ENCODE results near the gene FNTB. TPM values are rescaled to one million over a fixed set of nuclear protein-coding genes. Genes with fewer than 3 reads are reported as not detected.

Gene FNTB
- total RNA-seq, 2 experiments from 2014 or later: 7.5 to 7.9 TPM

DNA sequence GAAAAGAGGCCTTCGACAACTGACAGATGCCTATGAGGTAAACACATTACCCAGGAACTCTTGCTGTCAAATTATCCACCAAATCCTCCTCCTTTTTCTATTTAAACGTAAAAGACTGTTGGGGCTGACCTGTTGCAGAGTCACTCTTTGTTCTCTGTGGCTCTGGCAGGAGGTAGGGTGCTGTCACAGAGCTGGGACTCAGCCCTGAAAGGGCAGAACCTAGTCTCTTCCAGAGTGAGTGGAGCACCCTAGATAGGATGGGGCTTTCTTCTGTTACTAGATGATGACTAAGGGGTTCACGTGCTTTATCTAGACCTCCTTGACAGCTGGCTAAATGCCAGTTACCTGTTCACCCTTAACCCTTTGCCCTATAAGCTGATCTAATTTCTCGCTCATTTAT lies 25.7 kb downstream of the FNTB start:
- POLR2A ChIA-PET: no interaction called here

DNA sequence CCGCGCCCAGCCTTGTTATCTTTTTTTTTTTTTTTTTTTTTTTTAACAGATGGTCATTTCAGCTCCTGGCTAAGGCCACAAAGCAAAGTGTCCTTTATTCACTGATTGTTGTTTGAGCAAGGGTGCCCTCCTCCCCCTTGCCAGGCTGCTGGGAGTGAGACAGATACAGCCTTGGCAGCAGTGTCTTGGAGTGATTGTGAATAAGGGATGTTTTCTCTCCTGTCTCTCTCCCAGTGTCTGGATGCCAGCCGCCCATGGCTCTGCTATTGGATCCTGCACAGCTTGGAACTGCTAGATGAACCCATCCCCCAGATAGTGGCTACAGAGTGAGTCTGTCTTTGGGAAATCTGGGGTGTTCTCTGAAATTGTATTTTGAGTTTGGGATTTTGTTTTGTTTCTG lies 28.7 kb downstream of the FNTB start:
- H3K4me1 Mint-ChIP-seq (ENCODE audit: low read depth): no peaks in the 10 kb centered on the region
- POLR2A ChIA-PET: no interaction called here
- H3K4me3 ChIP-seq (ENCODE audit: low read length): no peak overlapping the region
- ATAC-seq (ENCODE audit: poor library complexity) (no peak), DNase-seq (no peak)
- intact Hi-C loops (cut with DNase I, micrococcal nuclease): no loop called here
- H3K36me3 Mint-ChIP-seq (ENCODE audit: low read depth): peaks cover 57% of the 10 kb centered on the region
- TF ChIP-seq, protein P1, sequence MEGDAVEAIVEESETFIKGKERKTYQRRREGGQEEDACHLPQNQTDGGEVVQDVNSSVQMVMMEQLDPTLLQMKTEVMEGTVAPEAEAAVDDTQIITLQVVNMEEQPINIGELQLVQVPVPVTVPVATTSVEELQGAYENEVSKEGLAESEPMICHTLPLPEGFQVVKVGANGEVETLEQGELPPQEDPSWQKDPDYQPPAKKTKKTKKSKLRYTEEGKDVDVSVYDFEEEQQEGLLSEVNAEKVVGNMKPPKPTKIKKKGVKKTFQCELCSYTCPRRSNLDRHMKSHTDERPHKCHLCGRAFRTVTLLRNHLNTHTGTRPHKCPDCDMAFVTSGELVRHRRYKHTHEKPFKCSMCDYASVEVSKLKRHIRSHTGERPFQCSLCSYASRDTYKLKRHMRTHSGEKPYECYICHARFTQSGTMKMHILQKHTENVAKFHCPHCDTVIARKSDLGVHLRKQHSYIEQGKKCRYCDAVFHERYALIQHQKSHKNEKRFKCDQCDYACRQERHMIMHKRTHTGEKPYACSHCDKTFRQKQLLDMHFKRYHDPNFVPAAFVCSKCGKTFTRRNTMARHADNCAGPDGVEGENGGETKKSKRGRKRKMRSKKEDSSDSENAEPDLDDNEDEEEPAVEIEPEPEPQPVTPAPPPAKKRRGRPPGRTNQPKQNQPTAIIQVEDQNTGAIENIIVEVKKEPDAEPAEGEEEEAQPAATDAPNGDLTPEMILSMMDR (IDR thresholded peaks at IDR 0.05): no peak
- CTCF ChIA-PET: no interaction called here
- no peak overlapping the region for H3K4me3 Mint-ChIP-seq
- no peaks in the 10 kb centered on the region for H3K9me3 ChIP-seq (ENCODE audit: control insufficient read depth in 1 of 2, insufficient read depth in 1 of 2, low read length in 2 of 2)
- H3K27ac Mint-ChIP-seq: no peak overlapping the region
- no peaks in the 10 kb centered on the region for H3K9me3 Mint-ChIP-seq
- no peaks in the 10 kb centered on the region for H3K4me1 ChIP-seq (ENCODE audit: insufficient read depth, low read length)
- H3K27me3 Mint-ChIP-seq: no peaks in the 10 kb centered on the region
- peaks cover 45% of the 10 kb centered on the region for H3K36me3 ChIP-seq (ENCODE audit: insufficient read depth, low read length)
- H3K27ac ChIP-seq (ENCODE audit: low read depth in 1 of 2, low read length in 2 of 2): no peak overlapping the region
- H3K27me3 ChIP-seq (ENCODE audit: control insufficient read depth in 1 of 2, insufficient read depth in 2 of 2, low read length in 2 of 2): no peaks in the 10 kb centered on the region

More for the DNA sequence above, 25.7 kb downstream of the FNTB start:
- H3K27ac Mint-ChIP-seq: no peak overlapping the region
- H3K27ac ChIP-seq (ENCODE audit: low read depth in 1 of 2, low read length in 2 of 2): no peak overlapping the region
- no peak overlapping the region for H3K4me3 Mint-ChIP-seq
- H3K36me3 ChIP-seq (ENCODE audit: insufficient read depth, low read length): peaks cover 54% of the 10 kb centered on the region
- ATAC-seq (ENCODE audit: poor library complexity) (no peak), DNase-seq (no peak)
- no peaks in the 10 kb centered on the region for H3K4me1 Mint-ChIP-seq (ENCODE audit: low read depth)
- no peaks in the 10 kb centered on the region for H3K27me3 Mint-ChIP-seq
- peaks cover 79% of the 10 kb centered on the region for H3K36me3 Mint-ChIP-seq (ENCODE audit: low read depth)
- no peaks in the 10 kb centered on the region for H3K27me3 ChIP-seq (ENCODE audit: control insufficient read depth in 1 of 2, insufficient read depth in 2 of 2, low read length in 2 of 2)
- H3K9me3 Mint-ChIP-seq: no peaks in the 10 kb centered on the region
- intact Hi-C loops (cut with DNase I, micrococcal nuclease): no loop called here
- no peak overlapping the region for H3K4me3 ChIP-seq (ENCODE audit: low read length)
- CTCF ChIA-PET: no interaction called here
- no peaks in the 10 kb centered on the region for H3K9me3 ChIP-seq (ENCODE audit: control insufficient read depth in 1 of 2, insufficient read depth in 1 of 2, low read length in 2 of 2)
- no peaks in the 10 kb centered on the region for H3K4me1 ChIP-seq (ENCODE audit: insufficient read depth, low read length)
- TF ChIP-seq, protein P1 (IDR thresholded peaks at IDR 0.05): no peak

DNA sequence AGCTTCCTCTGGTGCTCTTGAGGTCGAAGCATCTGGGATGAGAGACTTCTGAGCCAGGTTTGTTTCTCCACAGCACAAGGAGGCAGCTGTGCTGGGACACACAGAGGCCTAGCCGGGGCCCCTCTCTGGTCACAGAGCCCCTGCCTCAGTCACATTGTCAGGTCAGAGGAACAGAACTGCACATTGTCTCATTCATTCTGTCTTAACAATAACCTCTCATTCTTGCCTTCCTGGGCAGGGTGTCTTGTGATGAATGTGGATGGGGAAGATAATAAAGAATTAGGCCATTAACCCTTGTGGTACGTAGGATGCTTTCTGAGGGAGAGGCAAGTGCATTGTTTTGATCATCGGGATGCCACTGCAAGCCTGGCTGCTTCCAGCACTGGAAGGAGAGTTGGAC lies 29.8 kb downstream of the FNTB start:
- DNase-seq (no peak), ATAC-seq (ENCODE audit: poor library complexity) (no peak)
- Histone ChIP-seq H3K4me1 (ENCODE audit: insufficient read depth, low read length) (no peaks in the 10 kb centered on the region), H3K4me3 (ENCODE audit: low read length) (no peak overlapping the region), H3K27ac (ENCODE audit: low read depth in 1 of 2, low read length in 2 of 2) (no peak overlapping the region), H3K27me3 (ENCODE audit: control insufficient read depth in 1 of 2, insufficient read depth in 2 of 2, low read length in 2 of 2) (no peaks in the 10 kb centered on the region), H3K9me3 (ENCODE audit: control insufficient read depth in 1 of 2, insufficient read depth in 1 of 2, low read length in 2 of 2) (no peaks in the 10 kb centered on the region), H3K36me3 (ENCODE audit: insufficient read depth, low read length) (peaks cover 45% of the 10 kb centered on the region)
- Mint-ChIP-seq H3K4me3 (no peak overlapping the region), H3K27ac (no peak overlapping the region), H3K4me1 (ENCODE audit: low read depth) (no peaks in the 10 kb centered on the region), H3K9me3 (no peaks in the 10 kb centered on the region), H3K36me3 (ENCODE audit: low read depth) (peaks cover 51% of the 10 kb centered on the region), H3K27me3 (no peaks in the 10 kb centered on the region)
- TF ChIP-seq, protein P1 (IDR thresholded peaks at IDR 0.05): no peak
- CTCF ChIA-PET: no interaction called here
- intact Hi-C loops (cut with DNase I, micrococcal nuclease): no loop called here
- POLR2A ChIA-PET: no interaction called here
